Uterus (tissue), 2 donors: ENCODE data around the gene SCFD2.

ENCODE experiments used
- CTCF ChIP-seq, 4 experiments: fragments of 200-600 bp in 2 of 4; fragments of 450-650 bp in 2 of 4; sonication (generic) in 2 of 4; IDR thresholded peaks; one replicate each; pipeline ENCODE4 v1.5.1; 2016 to 2019; ENCODE audit warnings: antibody characterized with exemption in 4 of 4, mild to moderate bottlenecking in 2 of 4, moderate library complexity in 1 of 4
- POLR2A ChIP-seq, 2 donors: fragments of 450-650 bp; IDR thresholded peaks; one replicate each; pipeline ENCODE4 v1.6.1; 2016; ENCODE audit warnings: antibody characterized with exemption in 2 of 2, mild to moderate bottlenecking in 1 of 2, moderate library complexity in 1 of 2

DNA sequence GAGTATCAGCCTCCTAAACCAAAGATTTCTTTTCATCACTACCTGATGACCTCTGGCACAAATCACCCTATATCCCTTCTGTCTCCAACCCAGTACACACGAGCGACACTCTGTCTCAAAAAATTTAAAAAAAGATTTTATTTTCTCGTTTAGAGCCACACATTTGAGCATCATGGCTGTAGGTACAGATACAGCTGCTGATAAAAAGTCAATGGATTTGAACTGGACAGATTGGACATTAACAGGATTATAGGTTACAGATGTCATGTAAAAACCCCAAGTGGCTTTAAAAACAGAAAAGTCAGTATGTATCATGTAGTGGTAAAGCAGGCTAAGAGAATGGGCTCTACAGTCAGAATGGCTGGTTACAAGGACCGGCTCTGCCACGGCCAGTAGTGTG, 171.1 kb downstream of the SCFD2 start:
- TF ChIP-seq CTCF (IDR thresholded peaks at IDR 0.05): no peak
- no peak for TF ChIP-seq POLR2A (IDR thresholded peaks at IDR 0.05)
